NOMO-1 (cell line): ENCODE measurements around the gene KCNK15.

Experiments used
- DNase-seq, 2 experiments: peaks; one replicate each; lab custom pipeline; 2025; ENCODE audit not compliant: unreplicated experiment in 2 of 2; lab: John Stamatoyannopoulos, UW

Gene KCNK15

GRCh38 chr20:44733341-44734069 is 12.2 kb upstream of the KCNK15 start:
- peak; percentile 33 to 52 for DNase-seq

- DNase-seq = no peak
Observed at GRCh38 chr20:44734938-44735337, 10.7 kb upstream of the KCNK15 start.

GRCh38 chr20:44735816-44736169 is 9.9 kb upstream of the KCNK15 start:
- no peak for DNase-seq

DNA sequence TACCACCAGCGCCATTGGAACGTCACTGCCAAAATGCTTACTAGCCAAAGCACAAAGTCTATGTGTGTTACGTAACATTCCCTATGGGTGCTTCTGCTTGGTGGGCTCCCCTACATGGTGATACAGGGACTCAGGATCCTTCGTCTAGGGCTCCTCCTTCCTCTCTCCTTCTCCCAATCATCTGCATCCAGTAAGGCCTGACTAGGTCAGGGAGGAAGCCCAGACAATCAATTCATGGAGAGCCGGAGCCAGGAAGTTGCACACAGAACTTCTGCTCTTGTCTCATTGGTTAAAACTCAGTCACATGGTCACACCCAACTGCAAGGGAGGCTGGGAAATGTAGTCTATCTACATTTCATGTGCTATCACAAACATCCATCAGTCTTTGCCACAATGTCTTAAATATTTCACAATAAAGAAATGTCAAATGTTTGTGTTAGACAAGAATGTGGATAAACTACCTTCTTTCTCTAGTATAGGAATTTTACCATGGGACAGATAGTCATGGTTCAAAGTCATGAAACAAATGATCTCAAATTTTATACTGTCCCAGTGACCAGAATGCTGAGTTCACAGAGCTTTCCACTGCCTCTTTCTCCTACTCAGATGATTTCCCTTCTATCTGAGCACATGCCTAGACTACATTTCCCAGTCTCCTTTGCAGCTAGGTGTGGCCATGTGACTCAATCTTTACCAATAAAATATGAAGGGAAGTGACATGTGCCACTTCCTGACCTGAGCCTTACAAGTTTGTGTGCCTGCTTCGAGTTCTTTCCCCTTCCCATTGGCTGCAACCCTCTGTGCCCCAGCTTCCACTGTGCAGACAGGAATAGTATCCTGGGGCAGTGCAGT is 9.3 kb upstream of the KCNK15 start:
- peak; percentile 56 to 80 for DNase-seq

GRCh38 chr20:44737116-44737515 is 8.5 kb upstream of the KCNK15 start:
- no peak for DNase-seq

DNA sequence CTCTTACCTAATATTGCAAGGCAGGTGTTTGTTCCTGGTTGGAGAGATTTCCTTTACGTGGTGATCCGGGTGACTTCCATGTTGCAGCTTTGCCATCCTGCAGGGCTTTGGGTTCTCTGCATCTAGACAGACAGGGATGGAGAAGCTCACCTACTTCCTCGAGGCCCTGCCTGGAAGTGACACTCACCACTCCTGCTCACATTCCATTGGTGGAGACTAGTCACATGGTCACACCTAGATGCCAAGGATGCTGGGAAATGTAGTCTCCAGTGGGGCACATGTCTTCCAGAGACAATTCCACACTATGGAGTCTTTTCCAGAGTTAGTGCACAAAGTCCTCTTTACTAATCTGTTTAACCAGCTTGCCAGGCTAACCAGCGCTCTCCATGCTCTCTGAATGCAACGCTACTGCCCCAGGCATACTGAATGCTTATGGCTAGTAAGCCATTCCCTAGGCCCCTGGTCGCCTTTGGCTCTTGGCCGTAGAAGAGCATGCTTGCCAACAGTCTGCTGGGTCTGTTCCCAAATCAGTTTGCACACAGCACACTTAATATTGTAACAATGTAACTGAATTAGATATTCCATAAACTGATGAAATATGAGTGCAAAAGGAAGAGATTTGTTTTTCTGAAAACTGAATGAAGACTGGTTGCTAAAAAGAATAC is 6.7 kb upstream of the KCNK15 start:
- DNase-seq = peak; percentile 9 to 56

DNA sequence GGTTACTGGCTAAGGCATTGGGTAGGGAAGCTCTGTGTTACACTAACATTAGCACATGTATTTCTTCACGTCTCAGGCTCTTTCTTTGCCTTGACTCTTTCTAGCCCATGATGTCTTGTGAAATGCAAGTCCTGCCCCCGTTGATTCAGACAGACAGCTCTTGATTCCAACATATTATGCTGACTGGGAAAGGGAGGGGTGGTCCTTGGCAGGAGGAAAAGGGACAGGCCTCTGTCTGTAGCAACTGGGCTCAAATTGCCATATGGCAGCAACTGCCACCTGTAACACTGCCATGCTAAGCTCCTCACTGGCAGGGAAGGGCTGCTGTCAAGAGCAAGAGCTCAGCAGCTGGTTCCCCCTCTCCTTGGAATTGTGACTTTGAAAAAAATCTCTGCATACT is 5.7 kb upstream of the KCNK15 start:
- no peak for DNase-seq

GRCh38 chr20:44742304-44743079 is 3.2 kb upstream of the KCNK15 start:
- no peak for DNase-seq

DNA sequence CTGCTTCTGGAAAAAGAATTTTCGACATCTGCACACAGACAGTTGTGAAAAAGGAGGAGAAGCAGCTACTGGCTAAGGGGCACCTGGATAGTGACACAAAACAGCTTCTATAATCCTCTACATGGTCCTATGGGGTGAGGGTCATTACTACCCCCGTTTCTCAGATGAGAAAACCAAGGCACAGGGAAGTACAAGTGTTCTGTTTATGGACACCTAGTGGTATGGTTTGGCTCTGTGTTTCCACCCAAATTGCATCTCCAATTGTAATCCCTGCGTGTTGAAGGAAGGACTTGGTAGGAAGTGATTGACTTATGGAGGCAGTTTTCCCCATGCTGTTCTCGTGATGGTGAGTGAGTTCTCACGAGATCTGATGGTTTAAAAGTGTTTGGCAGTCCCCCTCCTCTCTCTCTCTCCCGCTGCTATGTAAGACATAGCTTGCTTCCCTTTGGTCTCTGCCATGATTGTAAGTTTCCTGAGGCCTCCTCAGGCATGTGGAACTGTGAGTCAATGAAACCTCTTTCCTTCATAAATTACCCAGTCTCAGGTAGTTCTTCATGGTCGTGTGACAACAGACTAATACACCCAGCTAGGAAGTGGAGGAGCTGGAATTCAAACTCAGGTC is 2.5 kb upstream of the KCNK15 start:
- no peak for DNase-seq

GRCh38 chr20:44743916-44744655 is 1.6 kb upstream of the KCNK15 start:
- DNase-seq = no peak

DNA sequence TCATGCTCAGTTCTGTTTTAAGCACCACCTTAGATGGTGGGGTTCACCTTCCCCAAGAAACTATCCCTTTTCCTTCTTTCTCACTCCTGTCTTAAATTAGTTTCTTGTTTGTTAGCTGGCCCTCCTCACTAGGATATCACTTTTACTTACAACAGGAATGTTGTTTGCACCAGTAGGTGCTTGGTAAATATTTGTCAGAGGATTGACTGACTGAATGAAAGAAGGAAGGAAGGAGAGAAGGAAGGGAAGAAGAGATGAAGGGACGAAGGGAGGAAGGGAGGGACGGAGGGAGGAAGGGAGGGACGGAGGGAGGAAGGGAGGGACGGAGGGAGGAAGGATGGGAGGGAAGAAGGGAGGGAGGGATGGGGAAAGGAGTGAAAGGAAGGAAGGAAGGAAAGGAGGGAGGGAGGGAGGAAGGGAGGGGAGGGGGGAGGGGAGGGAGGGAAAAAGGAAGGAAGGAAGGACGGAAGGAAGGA is 505 bp upstream of the KCNK15 start:
- DNase-seq = no peak

- no peak for DNase-seq
Observed at GRCh38 chr20:44746367-44747165, 901 bp downstream of the KCNK15 start.

GRCh38 chr20:44747166-44748004 is 1.7 kb downstream of the KCNK15 start:
- DNase-seq = peak; percentile 35 to 59

- DNase-seq = no peak
Observed at GRCh38 chr20:44748005-44748370, 2.3 kb downstream of the KCNK15 start.

DNA sequence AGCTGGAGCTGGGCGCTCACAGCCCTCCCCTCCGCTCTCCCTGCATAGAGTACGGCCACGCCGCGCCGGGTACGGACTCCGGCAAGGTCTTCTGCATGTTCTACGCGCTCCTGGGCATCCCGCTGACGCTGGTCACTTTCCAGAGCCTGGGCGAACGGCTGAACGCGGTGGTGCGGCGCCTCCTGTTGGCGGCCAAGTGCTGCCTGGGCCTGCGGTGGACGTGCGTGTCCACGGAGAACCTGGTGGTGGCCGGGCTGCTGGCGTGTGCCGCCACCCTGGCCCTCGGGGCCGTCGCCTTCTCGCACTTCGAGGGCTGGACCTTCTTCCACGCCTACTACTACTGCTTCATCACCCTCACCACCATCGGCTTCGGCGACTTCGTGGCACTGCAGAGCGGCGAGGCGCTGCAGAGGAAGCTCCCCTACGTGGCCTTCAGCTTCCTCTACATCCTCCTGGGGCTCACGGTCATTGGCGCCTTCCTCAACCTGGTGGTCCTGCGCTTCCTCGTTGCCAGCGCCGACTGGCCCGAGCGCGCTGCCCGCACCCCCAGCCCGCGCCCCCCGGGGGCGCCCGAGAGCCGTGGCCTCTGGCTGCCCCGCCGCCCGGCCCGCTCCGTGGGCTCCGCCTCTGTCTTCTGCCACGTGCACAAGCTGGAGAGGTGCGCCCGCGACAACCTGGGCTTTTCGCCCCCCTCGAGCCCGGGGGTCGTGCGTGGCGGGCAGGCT is 4.6 kb downstream of the KCNK15 start:
- DNase-seq = no peak

- DNase-seq = no peak
Observed at GRCh38 chr20:44752099-44752931, 6.7 kb downstream of the KCNK15 start.
